NB4 (cell line): ENCODE data around the gene MEIS1.

Source experiments
- DNase-seq: peaks from one replicate; pipeline ENCODE4 v3.0.0; 2010; ENCODE audit warnings: low read depth
- H3K4me3 ChIP-seq: one replicate; pipeline ENCODE4 v1.5.1; 2011; ENCODE audit warnings: mild to moderate bottlenecking, low read depth, low read length, moderate library complexity
- CTCF ChIP-seq: IDR thresholded peaks from one replicate; pipeline ENCODE4 v1.5.1; 2012; ENCODE audit warnings: low read depth, low read length
- MAX ChIP-seq: IDR thresholded peaks from 2 replicates; pipeline ENCODE4 v1.6.1; 2011; ENCODE audit warnings: low read depth, low read length
- MYC ChIP-seq: IDR thresholded peaks from 2 replicates; pipeline ENCODE4 v1.6.1; 2011; ENCODE audit warnings: low read depth, low read length
- POLR2A ChIP-seq: IDR thresholded peaks from 2 replicates; pipeline ENCODE4 v1.6.1; 2011; ENCODE audit warnings: mild to moderate bottlenecking; ENCODE audit not compliant: insufficient read length; ENCODE audit errors: extremely low read depth

MEIS1 gene

GRCh38 chr2:66555501-66556324 is 120.8 kb downstream of the MEIS1 start:
- DNase-seq = no peak
- no peak overlapping the region for H3K4me3 ChIP-seq

GRCh38 chr2:66559672-66560071 is 124.7 kb downstream of the MEIS1 start:
- no peak for DNase-seq
- TF ChIP-seq CTCF (no peak), MYC (no peak), MAX (no peak), POLR2A (no peak)
- no peak overlapping the region for H3K4me3 ChIP-seq

More at GRCh38 chr2:66555501-66556324, 120.8 kb downstream of the MEIS1 start:
- TF ChIP-seq POLR2A (no peak), CTCF (no peak), MAX (no peak), MYC (no peak)

GRCh38 chr2:66560683-66561082 is 125.8 kb downstream of the MEIS1 start:
- no peak for TF ChIP-seq CTCF
- no peak for TF ChIP-seq POLR2A
- no peak for TF ChIP-seq MYC
- TF ChIP-seq MAX = no peak
- H3K4me3 ChIP-seq = no peak overlapping the region
- DNase-seq = no peak

GRCh38 chr2:66561645-66562303 is 126.8 kb downstream of the MEIS1 start:
- H3K4me3 ChIP-seq = no peak overlapping the region
- TF ChIP-seq MYC (no peak), MAX (no peak), CTCF (no peak), POLR2A (no peak)
- DNase-seq = peak; percentile 24

GRCh38 chr2:66562304-66562685 is 127.4 kb downstream of the MEIS1 start:
- DNase-seq = no peak
- no peak overlapping the region for H3K4me3 ChIP-seq
- TF ChIP-seq POLR2A (no peak), MYC (no peak), CTCF (no peak), MAX (no peak)
